CD4-positive, alpha-beta T cell treated with Interferon alpha-2 for 1 hour (primary cell): Measurements from ENCODE around the gene SLC7A11.

Experiments used
- DNase-seq, 2 donors: peaks; one replicate each; pipeline ENCODE4 v3.0.0-alpha.2; 2020 to 2022

The SLC7A11 gene

GRCh38 chr4:138140879-138141278 is 101.3 kb downstream of the SLC7A11 start:
- DNase-seq: no peak

GRCh38 chr4:138138774-138139173 is 103.4 kb downstream of the SLC7A11 start:
- no peak for DNase-seq

- no peak for DNase-seq
These were observed 106.5 kb downstream of the SLC7A11 start for GRCh38 chr4:138135610-138136009.

GRCh38 chr4:138118270-138118669 is 123.9 kb downstream of the SLC7A11 start:
- no peak for DNase-seq

- no peak for DNase-seq
These were observed 127.1 kb downstream of the SLC7A11 start for GRCh38 chr4:138115053-138115452.

- no peak for DNase-seq
These were observed 127.7 kb downstream of the SLC7A11 start for GRCh38 chr4:138114434-138114833.
